Panc1 (cell line): ENCODE results near the gene COL5A1. TPM values are rescaled to one million over a fixed set of nuclear protein-coding genes. Genes with fewer than 3 reads are reported as not detected.

ENCODE experiments used
- ATAC-seq: fragments of 200-7000 bp; cut with Tn5 transposase; 2 replicates; pipeline ENCODE4 v1.9.1; 2020; ENCODE audit warnings: mild to moderate bottlenecking, moderate library complexity
- BruUV-seq: library from RNA; stranded (reverse); fragments of 400-500 nt; replicated peaks from 2 replicates; lab custom pipeline; 2021; lab: Mats Ljungman, UMichigan
- CTCF ChIA-PET: fragments of 300-600 bp; sonication (Branson Sonifier 250); formaldehyde crosslinking; loops from one replicate; lab custom pipeline; 2022; ENCODE audit warnings: antibody characterized with exemption; lab: Charles Lee
- POLR2A ChIA-PET: fragments of 300-600 bp; sonication (Branson Sonifier 250); formaldehyde crosslinking; loops from one replicate; lab custom pipeline; 2022; ENCODE audit warnings: antibody characterized with exemption; lab: Charles Lee
- DNase-seq: peaks from one replicate; pipeline ENCODE4 v3.0.0-alpha.2; 2010; ENCODE audit warnings: low read depth, low spot score
- H3K27ac ChIP-seq: 2 replicates; pipeline ENCODE4 v1.5.1; 2011; ENCODE audit warnings: mild to moderate bottlenecking, low read length, inconsistent platforms
- H3K27me3 ChIP-seq: fragments of 200-500 bp; sonication (Bioruptor generic); 2 replicates; pipeline ENCODE4 v1.6.0; 2014; ENCODE audit warnings: low read length, inconsistent platforms; ENCODE audit not compliant: control insufficient read depth, insufficient read depth
- H3K36me3 ChIP-seq: fragments of 200-500 bp; sonication (Bioruptor generic); 2 replicates; pipeline ENCODE4 v1.5.1; 2014; ENCODE audit warnings: inconsistent platforms, mild to moderate bottlenecking, low read length, moderate library complexity; ENCODE audit not compliant: control insufficient read depth, insufficient read depth
- H3K4me1 ChIP-seq: 2 replicates; pipeline ENCODE4 v1.5.1; 2011; ENCODE audit warnings: inconsistent platforms, mild to moderate bottlenecking, low read length, moderate library complexity; ENCODE audit not compliant: control insufficient read depth, insufficient read depth
- H3K4me3 ChIP-seq, 2 experiments: 2 replicates each; pipeline ENCODE4 v1.5.1; 2011 to 2012; ENCODE audit warnings: low read depth in 2 of 2, low read length in 2 of 2, mild to moderate bottlenecking in 2 of 2, inconsistent platforms in 1 of 2, moderate library complexity in 1 of 2
- H3K9me3 ChIP-seq: fragments of 200-500 bp; sonication (Bioruptor generic); 2 replicates; pipeline ENCODE4 v1.5.1; 2014; ENCODE audit warnings: low read depth, mild to moderate bottlenecking, inconsistent platforms, low read length, moderate library complexity; ENCODE audit not compliant: control insufficient read depth, insufficient read depth
- POLR2AphosphoS5 ChIP-seq: IDR thresholded peaks from 2 replicates; pipeline ENCODE4 v1.6.1; 2012; ENCODE audit warnings: mild to moderate bottlenecking, low read depth, low read length, moderate library complexity
- SIN3A ChIP-seq: IDR thresholded peaks from 2 replicates; pipeline ENCODE4 v1.6.1; 2012; ENCODE audit warnings: low read depth, mild to moderate bottlenecking, low read length, moderate library complexity, borderline replicate concordance; ENCODE audit not compliant: insufficient read depth
- TCF7L2 ChIP-seq: IDR thresholded peaks from 2 replicates; pipeline ENCODE4 v1.6.1; 2011; ENCODE audit warnings: mild to moderate bottlenecking, low read depth, low read length, inconsistent platforms
- in situ Hi-C: cut with HindIII; loops from 2 replicates; pipeline ENCODE4 v1.10.0; 2016; ENCODE audit warnings: low sequenced_read_pairs, low pct_unique_long_range_greater_than_20kb
- intact Hi-C: fragments of 100-400 bp; cut with micrococcal nuclease; formaldehyde crosslinking; loops from one replicate; pipeline ENCODE4 v1.10.0; 2022; ENCODE audit not compliant: unreplicated experiment
- total RNA-seq: library from RNA; stranded (reverse); gene quantifications from one replicate; pipeline ENCODE4 v1.2.1, GENCODE V29; 2021; ENCODE audit not compliant: unreplicated experiment
- TF ChIP-seq, protein P1 (sequence below): fragments of 450-650 bp; IDR thresholded peaks from 2 replicates; pipeline ENCODE4 v1.5.1; 2017; ENCODE audit warnings: mild to moderate bottlenecking
- TF ChIP-seq, protein P2 (sequence below), 2 experiments: IDR thresholded peaks; 2 replicates each; pipeline ENCODE4 v1.6.1; 2011 to 2012; ENCODE audit warnings: low read depth in 2 of 2, control low read depth in 1 of 2, low read length in 1 of 2, mild to moderate bottlenecking in 1 of 2, moderate library complexity in 1 of 2; ENCODE audit not compliant: insufficient read depth in 1 of 2

COL5A1 gene
- total RNA-seq, 1 experiment from 2014 or later, result 5.7 TPM

DNA sequence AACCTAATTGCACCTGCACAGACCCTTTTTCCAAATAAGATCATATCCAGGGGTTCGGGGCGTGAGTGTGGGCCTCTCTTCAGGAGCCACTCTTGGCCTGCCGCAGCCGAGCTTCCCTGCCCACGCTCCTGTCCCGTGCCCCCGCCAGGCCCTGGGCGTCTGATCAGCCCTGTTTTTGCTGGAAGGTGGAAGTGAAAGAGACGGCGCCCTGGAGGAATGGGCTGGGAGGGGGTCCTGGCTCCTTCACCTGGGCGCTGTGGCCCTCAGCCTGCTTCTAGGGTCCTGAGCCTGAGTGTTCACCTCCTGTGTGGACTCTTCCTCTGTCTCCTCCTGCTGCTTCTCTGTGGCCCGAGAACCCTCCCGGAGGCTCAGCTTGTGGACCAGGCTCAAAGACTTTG, 11.2 kb upstream of the COL5A1 start:
- POLR2A ChIA-PET, result no interaction called here
- no peaks in the 10 kb centered on the region for H3K36me3 ChIP-seq

DNA sequence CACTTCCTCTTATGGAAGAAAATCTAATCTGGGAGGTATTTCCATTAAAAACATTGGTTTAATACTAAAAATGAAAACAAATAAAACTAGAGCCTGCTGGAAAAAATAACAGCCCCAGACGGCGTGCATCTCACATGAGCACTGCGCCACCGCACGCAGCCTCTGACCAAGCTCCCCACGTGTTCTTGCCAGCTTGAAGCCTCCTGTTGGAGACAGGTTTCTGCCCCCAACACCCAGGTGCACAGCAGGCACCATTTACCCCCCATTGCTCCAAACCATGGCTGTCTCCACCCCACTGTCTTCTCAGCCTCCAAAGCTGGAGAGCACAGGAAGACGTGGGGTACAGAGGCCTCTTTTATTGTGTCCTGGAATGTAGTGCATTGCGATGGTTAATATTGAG, 10.7 kb upstream of the COL5A1 start:
- BruUV-seq, result no TSS peak
- POLR2A ChIA-PET, result no interaction called here
- Histone ChIP-seq H3K4me3 (no peak overlapping the region), H3K27ac (no peak overlapping the region), H3K27me3 (no peaks in the 10 kb centered on the region), H3K36me3 (no peaks in the 10 kb centered on the region), H3K4me1 (no peaks in the 10 kb centered on the region), H3K9me3 (no peaks in the 10 kb centered on the region)
- CTCF ChIA-PET, result no interaction called here
- ATAC-seq, result no peak
- TF ChIP-seq TCF7L2 (no peak), POLR2AphosphoS5 (no peak), SIN3A (no peak)
- TF ChIP-seq, protein P1, sequence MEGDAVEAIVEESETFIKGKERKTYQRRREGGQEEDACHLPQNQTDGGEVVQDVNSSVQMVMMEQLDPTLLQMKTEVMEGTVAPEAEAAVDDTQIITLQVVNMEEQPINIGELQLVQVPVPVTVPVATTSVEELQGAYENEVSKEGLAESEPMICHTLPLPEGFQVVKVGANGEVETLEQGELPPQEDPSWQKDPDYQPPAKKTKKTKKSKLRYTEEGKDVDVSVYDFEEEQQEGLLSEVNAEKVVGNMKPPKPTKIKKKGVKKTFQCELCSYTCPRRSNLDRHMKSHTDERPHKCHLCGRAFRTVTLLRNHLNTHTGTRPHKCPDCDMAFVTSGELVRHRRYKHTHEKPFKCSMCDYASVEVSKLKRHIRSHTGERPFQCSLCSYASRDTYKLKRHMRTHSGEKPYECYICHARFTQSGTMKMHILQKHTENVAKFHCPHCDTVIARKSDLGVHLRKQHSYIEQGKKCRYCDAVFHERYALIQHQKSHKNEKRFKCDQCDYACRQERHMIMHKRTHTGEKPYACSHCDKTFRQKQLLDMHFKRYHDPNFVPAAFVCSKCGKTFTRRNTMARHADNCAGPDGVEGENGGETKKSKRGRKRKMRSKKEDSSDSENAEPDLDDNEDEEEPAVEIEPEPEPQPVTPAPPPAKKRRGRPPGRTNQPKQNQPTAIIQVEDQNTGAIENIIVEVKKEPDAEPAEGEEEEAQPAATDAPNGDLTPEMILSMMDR, result no peak
- TF ChIP-seq, protein P2, sequence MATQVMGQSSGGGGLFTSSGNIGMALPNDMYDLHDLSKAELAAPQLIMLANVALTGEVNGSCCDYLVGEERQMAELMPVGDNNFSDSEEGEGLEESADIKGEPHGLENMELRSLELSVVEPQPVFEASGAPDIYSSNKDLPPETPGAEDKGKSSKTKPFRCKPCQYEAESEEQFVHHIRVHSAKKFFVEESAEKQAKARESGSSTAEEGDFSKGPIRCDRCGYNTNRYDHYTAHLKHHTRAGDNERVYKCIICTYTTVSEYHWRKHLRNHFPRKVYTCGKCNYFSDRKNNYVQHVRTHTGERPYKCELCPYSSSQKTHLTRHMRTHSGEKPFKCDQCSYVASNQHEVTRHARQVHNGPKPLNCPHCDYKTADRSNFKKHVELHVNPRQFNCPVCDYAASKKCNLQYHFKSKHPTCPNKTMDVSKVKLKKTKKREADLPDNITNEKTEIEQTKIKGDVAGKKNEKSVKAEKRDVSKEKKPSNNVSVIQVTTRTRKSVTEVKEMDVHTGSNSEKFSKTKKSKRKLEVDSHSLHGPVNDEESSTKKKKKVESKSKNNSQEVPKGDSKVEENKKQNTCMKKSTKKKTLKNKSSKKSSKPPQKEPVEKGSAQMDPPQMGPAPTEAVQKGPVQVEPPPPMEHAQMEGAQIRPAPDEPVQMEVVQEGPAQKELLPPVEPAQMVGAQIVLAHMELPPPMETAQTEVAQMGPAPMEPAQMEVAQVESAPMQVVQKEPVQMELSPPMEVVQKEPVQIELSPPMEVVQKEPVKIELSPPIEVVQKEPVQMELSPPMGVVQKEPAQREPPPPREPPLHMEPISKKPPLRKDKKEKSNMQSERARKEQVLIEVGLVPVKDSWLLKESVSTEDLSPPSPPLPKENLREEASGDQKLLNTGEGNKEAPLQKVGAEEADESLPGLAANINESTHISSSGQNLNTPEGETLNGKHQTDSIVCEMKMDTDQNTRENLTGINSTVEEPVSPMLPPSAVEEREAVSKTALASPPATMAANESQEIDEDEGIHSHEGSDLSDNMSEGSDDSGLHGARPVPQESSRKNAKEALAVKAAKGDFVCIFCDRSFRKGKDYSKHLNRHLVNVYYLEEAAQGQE (IDR thresholded peaks at IDR 0.05; ENCODE audit: insufficient read depth in 1 of 2, low read depth in 2 of 2, low read length in 1 of 2), result no peak
- DNase-seq, result no peak
- in situ Hi-C loops (no loop called here), intact Hi-C loops (no loop called here)

More for the DNA sequence above, 11.2 kb upstream of the COL5A1 start:
- in situ Hi-C loops, result no loop called here
- TF ChIP-seq SIN3A, result no peak
- TF ChIP-seq, protein P2 (IDR thresholded peaks at IDR 0.05; ENCODE audit: insufficient read depth in 1 of 2, low read depth in 2 of 2, low read length in 1 of 2), result no peak
- TF ChIP-seq, protein P1, result no peak
- TF ChIP-seq TCF7L2, result no peak
- no peak for TF ChIP-seq POLR2AphosphoS5
- no peaks in the 10 kb centered on the region for H3K4me1 ChIP-seq
- BruUV-seq, result no TSS peak
- DNase-seq (no peak), ATAC-seq (no peak)
- no peak overlapping the region for H3K27ac ChIP-seq
- no peaks in the 10 kb centered on the region for H3K9me3 ChIP-seq
- no peak overlapping the region for H3K4me3 ChIP-seq
- no peaks in the 10 kb centered on the region for H3K27me3 ChIP-seq
- CTCF ChIA-PET, result no interaction called here
- intact Hi-C loops, result no loop called here
